Endothelial cell of umbilical vein (primary cell): ENCODE data around the gene ZNF487. TPM values are rescaled to one million over a fixed set of nuclear protein-coding genes. Genes with fewer than 3 reads are reported as not detected.
A peak's percentile ranks its signal among the peaks of the same experiment; 100 is the strongest.

ENCODE experiments used
- BruUV-seq: library from RNA; stranded (reverse); fragments of 400-500 nt; replicated peaks from 2 replicates; lab custom pipeline; 2021; lab: Mats Ljungman, UMichigan
- CTCF ChIA-PET: fragments of 300-600, 350-600 bp; sonication (Branson Sonifier 250); formaldehyde crosslinking; loops from one replicate; lab custom pipeline; 2021; ENCODE audit warnings: antibody characterized with exemption, inconsistent platforms; lab: Charles Lee
- POLR2A ChIA-PET: fragments of 300-600, 350-600 bp; sonication (Branson Sonifier 250); formaldehyde crosslinking; loops from one replicate; lab custom pipeline; 2021; ENCODE audit warnings: antibody characterized with exemption, inconsistent platforms; lab: Charles Lee
- DNase-seq: peaks from one replicate; pipeline ENCODE4 v3.0.0-alpha.2; 2011; ENCODE audit warnings: low read depth, low spot score
- FAIRE-seq: peaks from 2 replicates; lab custom pipeline; 2011; peaks lifted over from hg19 to GRCh38; lab: Jason Lieb, UNC
- H2AFZ ChIP-seq: 2 replicates; pipeline ENCODE4 v1.6.0; 2012; ENCODE audit warnings: low read depth, low read length, control low read depth, inconsistent platforms
- H3K27ac ChIP-seq: 2 replicates; pipeline ENCODE4 v1.5.1; 2011; ENCODE audit warnings: low read depth, mild to moderate bottlenecking, control low read depth, low read length, moderate library complexity; ENCODE audit not compliant: insufficient read depth
- H3K27me3 ChIP-seq, 2 experiments: 2 replicates each; pipeline versions ENCODE4 v1.6.0 to v1.6.1; 2011; ENCODE audit warnings: low read length in 2 of 2, mixed read lengths in 1 of 2; ENCODE audit not compliant: control insufficient read depth in 2 of 2, insufficient read depth in 2 of 2
- H3K36me3 ChIP-seq, 2 experiments: 2 replicates in 1 of 2; 3 replicates in 1 of 2; pipeline ENCODE4 v1.5.1; 2011; ENCODE audit warnings: low read length in 2 of 2, mild to moderate bottlenecking in 1 of 2, moderate library complexity in 1 of 2; ENCODE audit not compliant: control insufficient read depth in 2 of 2, insufficient read depth in 2 of 2; ENCODE audit errors: extremely low read depth in 1 of 2
- H3K4me1 ChIP-seq: 3 replicates; pipeline ENCODE4 v1.5.1; 2011; ENCODE audit warnings: mild to moderate bottlenecking, low read length; ENCODE audit not compliant: control insufficient read depth, insufficient read depth; ENCODE audit errors: extremely low read depth
- H3K4me2 ChIP-seq: 2 replicates; pipeline ENCODE4 v1.6.1; 2011; ENCODE audit warnings: low read length, control low read depth, mixed read lengths; ENCODE audit not compliant: insufficient read depth
- H3K4me3 ChIP-seq, 3 experiments: fragments of 200-600 bp in 1 of 3; sonication (generic), shearing (Covaris generic) in 1 of 3; replicated peaks in 1 of 3; 2 replicates each; pipeline ENCODE4 v1.5.1; 2011 to 2016; ENCODE audit warnings: control low read depth in 3 of 3, low read length in 3 of 3, mild to moderate bottlenecking in 2 of 3, inconsistent platforms in 1 of 3, low read depth in 1 of 3, moderate library complexity in 1 of 3; ENCODE audit not compliant: insufficient read depth in 1 of 3
- H3K79me2 ChIP-seq: 2 replicates; pipeline ENCODE4 v1.6.0; 2012; ENCODE audit warnings: low read length, inconsistent platforms; ENCODE audit not compliant: control insufficient read depth, insufficient read depth
- H3K9ac ChIP-seq: replicated peaks from 2 replicates; pipeline ENCODE3; 2011; ENCODE audit warnings: low read length, control low read depth; ENCODE audit not compliant: insufficient read depth; ENCODE audit errors: extremely low read depth
- H3K9me1 ChIP-seq: replicated peaks from 3 replicates; pipeline ENCODE4 v1.6.0; 2011; ENCODE audit warnings: mild to moderate bottlenecking, low read length; ENCODE audit not compliant: control insufficient read depth, insufficient read depth; ENCODE audit errors: extremely low read depth
- H3K9me3 ChIP-seq: replicated peaks from 2 replicates; pipeline ENCODE4 v1.5.1; 2012; ENCODE audit warnings: low read length, inconsistent platforms; ENCODE audit not compliant: control insufficient read depth, insufficient read depth
- H4K20me1 ChIP-seq: replicated peaks from 2 replicates; pipeline ENCODE3; 2011; ENCODE audit warnings: mild to moderate bottlenecking, low read length; ENCODE audit not compliant: control insufficient read depth, insufficient read depth; ENCODE audit errors: extremely low read depth
- EZH2 ChIP-seq: IDR thresholded peaks from 2 replicates; pipeline ENCODE4 v1.6.1; 2012; ENCODE audit warnings: borderline replicate concordance, low read depth, mild to moderate bottlenecking, moderate library complexity, low read length, inconsistent platforms; ENCODE audit not compliant: severe bottlenecking
- FOS ChIP-seq: IDR thresholded peaks from 2 replicates; pipeline ENCODE4 v1.6.1; 2011; ENCODE audit warnings: mild to moderate bottlenecking, low read length, moderate library complexity, borderline replicate concordance; ENCODE audit not compliant: insufficient read depth
- GATA2 ChIP-seq: IDR thresholded peaks from 2 replicates; pipeline ENCODE4 v1.7.0; 2011; ENCODE audit warnings: low read depth, mild to moderate bottlenecking, moderate library complexity, mixed read lengths, low read length; ENCODE audit not compliant: insufficient read length, insufficient read depth
- JUN ChIP-seq: IDR thresholded peaks from 2 replicates; pipeline ENCODE4 v1.6.1; 2011; ENCODE audit warnings: borderline replicate concordance, low read depth; ENCODE audit not compliant: insufficient read length, insufficient read depth
- MYC ChIP-seq: IDR thresholded peaks from one replicate; pipeline ENCODE4 v1.6.1; 2011; ENCODE audit warnings: mild to moderate bottlenecking, low read depth, low read length
- POLR2A ChIP-seq: IDR thresholded peaks from 2 replicates; pipeline ENCODE4 v1.6.1; 2012; ENCODE audit warnings: low read depth, mild to moderate bottlenecking, control low read depth, low read length
- POLR2AphosphoS5 ChIP-seq: IDR thresholded peaks from 2 replicates; pipeline ENCODE4 v1.6.1; 2012; ENCODE audit warnings: low read depth, mild to moderate bottlenecking, control low read depth, low read length, moderate library complexity; ENCODE audit not compliant: insufficient read depth
- dilution Hi-C: fragments of 300-500 bp; cut with MboI; formaldehyde crosslinking; loops from one replicate; pipeline ENCODE4 v1.15.0; 2019; ENCODE audit warnings: low sequenced_read_pairs; ENCODE audit not compliant: extremely low pct_ligation_motif_present
- intact Hi-C: fragments of 100-400 bp; cut with micrococcal nuclease; formaldehyde crosslinking; loops from one replicate; pipeline ENCODE4 v1.10.0; 2022
- polyA plus RNA-seq, 4 experiments: library from polyadenylated mRNA; depleted of rRNA in 3 of 4; stranded (reverse) in 3 of 4; unstranded in 1 of 4; fragments of >200 nt; gene quantifications; 2 replicates each; pipeline versions ENCODE4 v1.2.1 to v1.2.3, GENCODE V29; 2011 to 2012; ENCODE audit warnings: missing spikeins in 1 of 4
- total RNA-seq: library from RNA; stranded (reverse); gene quantifications from 2 replicates; pipeline ENCODE4 v1.2.3, GENCODE V29; 2021
- TF ChIP-seq, protein P1 (sequence below): IDR thresholded peaks from 2 replicates; pipeline ENCODE4 v1.6.1; 2011; ENCODE audit not compliant: insufficient read depth, insufficient read length
- TF ChIP-seq, protein P2 (sequence below), 2 donors: IDR thresholded peaks; 1 replicate in 1 of 2; 2 replicates in 1 of 2; pipeline ENCODE4 v1.5.1; 2011; ENCODE audit warnings: low read length in 2 of 2, mild to moderate bottlenecking in 2 of 2, moderate library complexity in 2 of 2, control low read depth in 1 of 2, inconsistent platforms in 1 of 2, low read depth in 1 of 2; ENCODE audit not compliant: insufficient read depth in 1 of 2; ENCODE audit errors: extremely low read depth in 1 of 2

The ZNF487 gene
- total and polyA plus RNA-seq, 2 donors (not counting 3 experiments of a cell fraction or from before 2014, with no cell fraction given) = 2.1 to 2.6 TPM

DNA sequence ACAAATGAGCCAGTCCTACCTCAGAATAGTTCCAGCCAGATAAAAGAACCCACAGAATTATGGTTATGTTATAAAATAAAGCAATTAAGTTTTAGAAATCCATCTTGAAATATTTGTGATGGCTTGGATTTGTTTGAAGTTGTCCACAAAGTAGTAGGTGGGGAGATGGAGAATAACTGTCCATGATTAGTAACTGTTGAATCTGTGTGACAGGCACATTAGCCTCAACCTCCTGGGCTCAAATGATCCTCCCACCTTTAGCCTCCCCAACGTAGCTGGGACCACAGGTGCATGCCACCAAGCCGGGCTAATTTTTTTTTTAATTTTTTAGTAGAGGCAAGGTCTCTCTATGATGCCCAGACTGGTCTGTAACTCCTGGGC, 38.0 kb upstream of the ZNF487 start:
- peak overlapping the region; percentile 9 for H3K27ac ChIP-seq
- ChIA-PET CTCF (interaction anchor here (0.5 kb wide), 1 partner anchor 227 kb away, joined by 4 read pairs; no protein-coding TSS in a partner anchor), POLR2A (no interaction called here)
- peaks cover under 1 to 2% of the 10 kb centered on the region in 2 experiments for H3K36me3 ChIP-seq
- DNase-seq (no peak), FAIRE-seq (no peak)
- no peak overlapping the region for H3K4me2 ChIP-seq
- dilution Hi-C loops (no loop called here), intact Hi-C loops (no loop called here)
- no peak overlapping the region for H2AFZ ChIP-seq
- no peak overlapping the region for H3K4me3 ChIP-seq
- no peak overlapping the region for H3K9ac ChIP-seq
- H3K79me2 ChIP-seq = peaks cover 93% of the 10 kb centered on the region
- H3K4me1 ChIP-seq = peaks cover 50% of the 10 kb centered on the region
- H3K9me1 ChIP-seq = no peaks in the 10 kb centered on the region
- TF ChIP-seq, protein P1, sequence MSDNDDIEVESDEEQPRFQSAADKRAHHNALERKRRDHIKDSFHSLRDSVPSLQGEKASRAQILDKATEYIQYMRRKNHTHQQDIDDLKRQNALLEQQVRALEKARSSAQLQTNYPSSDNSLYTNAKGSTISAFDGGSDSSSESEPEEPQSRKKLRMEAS = no peak
- TF ChIP-seq POLR2A (no peak), MYC (no peak), POLR2AphosphoS5 (no peak), FOS (no peak), GATA2 (no peak), JUN (no peak), EZH2 (no peak)
- TF ChIP-seq, protein P2, sequence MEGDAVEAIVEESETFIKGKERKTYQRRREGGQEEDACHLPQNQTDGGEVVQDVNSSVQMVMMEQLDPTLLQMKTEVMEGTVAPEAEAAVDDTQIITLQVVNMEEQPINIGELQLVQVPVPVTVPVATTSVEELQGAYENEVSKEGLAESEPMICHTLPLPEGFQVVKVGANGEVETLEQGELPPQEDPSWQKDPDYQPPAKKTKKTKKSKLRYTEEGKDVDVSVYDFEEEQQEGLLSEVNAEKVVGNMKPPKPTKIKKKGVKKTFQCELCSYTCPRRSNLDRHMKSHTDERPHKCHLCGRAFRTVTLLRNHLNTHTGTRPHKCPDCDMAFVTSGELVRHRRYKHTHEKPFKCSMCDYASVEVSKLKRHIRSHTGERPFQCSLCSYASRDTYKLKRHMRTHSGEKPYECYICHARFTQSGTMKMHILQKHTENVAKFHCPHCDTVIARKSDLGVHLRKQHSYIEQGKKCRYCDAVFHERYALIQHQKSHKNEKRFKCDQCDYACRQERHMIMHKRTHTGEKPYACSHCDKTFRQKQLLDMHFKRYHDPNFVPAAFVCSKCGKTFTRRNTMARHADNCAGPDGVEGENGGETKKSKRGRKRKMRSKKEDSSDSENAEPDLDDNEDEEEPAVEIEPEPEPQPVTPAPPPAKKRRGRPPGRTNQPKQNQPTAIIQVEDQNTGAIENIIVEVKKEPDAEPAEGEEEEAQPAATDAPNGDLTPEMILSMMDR (IDR thresholded peaks at IDR 0.05; ENCODE audit: extremely low read depth in 1 of 2, insufficient read depth in 1 of 2, low read depth in 1 of 2, low read length in 2 of 2) = no peak
- peaks cover 13% of the 10 kb centered on the region for H4K20me1 ChIP-seq
- H3K9me3 ChIP-seq = no peaks in the 10 kb centered on the region
- no peaks in the 10 kb centered on the region for H3K27me3 ChIP-seq
- no TSS peak for BruUV-seq
